Ascending aorta (tissue), 2 donors: ENCODE results near the gene ACOT8. TPM values are rescaled to one million over a fixed set of nuclear protein-coding genes. Genes with fewer than 3 reads are reported as not detected.

Source experiments
- DNase-seq, 2 donors: peaks; one replicate each; pipeline ENCODE4 v3.0.0-alpha.2; 2019; ENCODE audit warnings: low spot score in 2 of 2
- H3K27ac ChIP-seq, 2 donors: fragments of 200-600 bp; sonication (generic); one replicate each; pipeline ENCODE4 v1.5.1; 2016 to 2017; ENCODE audit warnings: mild to moderate bottlenecking in 1 of 2
- H3K27me3 ChIP-seq: fragments of 200-600 bp; sonication (generic); one replicate; pipeline ENCODE4 v1.5.1; 2017
- H3K36me3 ChIP-seq, 2 donors: fragments of 200-600 bp; sonication (generic); one replicate each; pipeline ENCODE4 v1.5.1; 2016
- H3K4me1 ChIP-seq, 2 donors: fragments of 200-600 bp; sonication (generic); one replicate each; pipeline ENCODE4 v1.5.1; 2016 to 2017; ENCODE audit warnings: mild to moderate bottlenecking in 1 of 2
- H3K4me3 ChIP-seq, 2 donors: fragments of 200-600 bp; sonication (generic); one replicate each; pipeline ENCODE4 v1.5.1; 2016 to 2017; ENCODE audit warnings: mild to moderate bottlenecking in 1 of 2
- H3K9me3 ChIP-seq, 2 donors: fragments of 200-600 bp; sonication (generic); one replicate each; pipeline ENCODE4 v1.5.1; 2016
- CTCF ChIP-seq, 3 experiments: fragments of 200-600 bp in 2 of 3; fragments of 450-650 bp in 1 of 3; sonication (generic) in 2 of 3; IDR thresholded peaks; one replicate each; pipeline ENCODE4 v1.5.1; 2016 to 2019; ENCODE audit warnings: antibody characterized with exemption in 3 of 3, mild to moderate bottlenecking in 1 of 3, moderate library complexity in 1 of 3
- intact Hi-C: fragments of 100-400 bp; cut with DNase I; formaldehyde crosslinking; loops from one replicate; pipeline ENCODE4 v1.15.1; 2023
- total RNA-seq: library from RNA; depleted of rRNA; stranded (reverse); fragments of >200 nt; gene quantifications from one replicate; pipeline ENCODE4 v1.1.0, GENCODE V29; 2016

ACOT8 gene
- total RNA-seq, 1 donor from 2014 or later = 34.4 TPM

- H3K9me3 ChIP-seq = no peaks in the 10 kb centered on the region
- H3K4me1 ChIP-seq = peaks cover 4% of the 10 kb centered on the region in 2 donors
- H3K27me3 ChIP-seq = no peaks in the 10 kb centered on the region
- no peak for DNase-seq
- intact Hi-C loops = loop anchor here (5.0 kb wide), 2 partner anchors 180 to 295 kb away; partner anchors contain the start of genes NCOA5 and ZNF335
- H3K36me3 ChIP-seq = peaks cover 15 to 29% of the 10 kb centered on the region in 2 donors
- peak overlapping the region; percentile 79 to 89 for H3K4me3 ChIP-seq
- peak overlapping the region; percentile 94 for H3K27ac ChIP-seq
- no peak for TF ChIP-seq CTCF (IDR thresholded peaks at IDR 0.05)
Observed at GRCh38 chr20:45792317-45793118, 64.7 kb downstream of the ACOT8 start.

Other genes with a start within 250 kb of the ACOT8 start
- not detected for gene WFDC10A, start 227.7 kb downstream of the ACOT8 start, total RNA-seq
- gene WFDC9, start 226.1 kb downstream of the ACOT8 start, total RNA-seq = not detected
- gene WFDC11, start 187.2 kb downstream of the ACOT8 start, total RNA-seq = not detected
- gene WFDC13, start 155.4 kb downstream of the ACOT8 start, total RNA-seq = not detected
- gene WFDC10B, start 152.4 kb downstream of the ACOT8 start, total RNA-seq = not detected
- gene SPINT4, start 135.0 kb downstream of the ACOT8 start, total RNA-seq = not detected
- gene WFDC3, start 65.5 kb downstream of the ACOT8 start, total RNA-seq = not detected
- gene DNTTIP1, start 65.4 kb downstream of the ACOT8 start, total RNA-seq = 4.6 TPM
- gene UBE2C, start 44.7 kb downstream of the ACOT8 start, total RNA-seq = not detected
- gene TNNC2, start 30.1 kb downstream of the ACOT8 start, total RNA-seq = not detected
- gene SNX21, start 23.6 kb downstream of the ACOT8 start, total RNA-seq = 182 TPM
- 6.8 TPM for gene ZSWIM3, start 222 bp upstream of the ACOT8 start, total RNA-seq
- gene ZSWIM1, start 23.8 kb upstream of the ACOT8 start, total RNA-seq = 3.5 TPM
- gene SPATA25, start 30.2 kb upstream of the ACOT8 start, total RNA-seq = 32.8 TPM
- gene NEURL2, start 33.8 kb upstream of the ACOT8 start, total RNA-seq = 4.0 TPM
- 82.0 TPM for gene CTSA, start 33.9 kb upstream of the ACOT8 start, total RNA-seq
- 909 TPM for gene PLTP, start 54.8 kb upstream of the ACOT8 start, total RNA-seq
- gene PCIF1, start 77.3 kb upstream of the ACOT8 start, total RNA-seq = 45.7 TPM
- gene ZNF335, start 114.8 kb upstream of the ACOT8 start, total RNA-seq = 27.8 TPM
- not detected for gene MMP9, start 151.5 kb upstream of the ACOT8 start, total RNA-seq
- gene SLC12A5, start 171.8 kb upstream of the ACOT8 start, total RNA-seq = not detected
- gene NCOA5, start 232.6 kb upstream of the ACOT8 start, total RNA-seq = 70.4 TPM